ENCODE measurements around the gene EXD2. TPM values are rescaled to one million over a fixed set of nuclear protein-coding genes. Genes with fewer than 3 reads are reported as not detected.

EXD2 gene
- total RNA-seq, 1 donor from 2014 or later, result 21.0 TPM

GRCh38 chr14:69291891-69292561 lies 100.7 kb downstream of the EXD2 start:
- Mint-ChIP-seq H3K9me3 (ENCODE audit: unreplicated experiment) (no peaks in the 10 kb centered on the region), H3K4me1 (ENCODE audit: unreplicated experiment) (peaks cover 17% of the 10 kb centered on the region), H3K36me3 (ENCODE audit: low read depth, unreplicated experiment) (no peaks in the 10 kb centered on the region), H3K27ac (ENCODE audit: unreplicated experiment) (no peak overlapping the region), H3K4me3 (ENCODE audit: unreplicated experiment) (no peak overlapping the region), H3K27me3 (ENCODE audit: unreplicated experiment) (no peaks in the 10 kb centered on the region)
- no peak for TF ChIP-seq CTCF (IDR thresholded peaks at IDR 0.05; ENCODE audit: unreplicated experiment)
- DNase-seq (ENCODE audit: low spot score), result no peak

Other genes with a start within 250 kb of the EXD2 start
- 130 TPM for gene ACTN1, start 212.2 kb upstream of the EXD2 start, total RNA-seq (ENCODE audit: unreplicated experiment)
- 72.0 TPM for gene DCAF5, start 38.4 kb upstream of the EXD2 start, total RNA-seq (ENCODE audit: unreplicated experiment)
- 2.8 TPM for gene GALNT16, start 68.7 kb downstream of the EXD2 start, total RNA-seq (ENCODE audit: unreplicated experiment)
- gene ERH, start 206.8 kb downstream of the EXD2 start, total RNA-seq (ENCODE audit: unreplicated experiment), result 282 TPM
- gene SLC39A9, start 207.2 kb downstream of the EXD2 start, total RNA-seq (ENCODE audit: unreplicated experiment), result 41.2 TPM

Data from endothelial cell (in vitro differentiated cells).